NCI-H2227 (cell line): Measurements from ENCODE around the gene EIF5A2.
"Not testable (repeated sequence)": the region's sequence is repeated elsewhere in the genome, so short reads cannot be mapped to it uniquely, and the experiment has no call there.

Experiments used
- DNase-seq: peaks from one replicate; lab custom pipeline; 2025; ENCODE audit not compliant: unreplicated experiment; lab: John Stamatoyannopoulos, UW

The EIF5A2 gene

GRCh38 chr3:170908235-170909116 lies at the start of gene EIF5A2:
TSS of gene EIF5A2 (minus strand) at chr3:170908637. CDS start at chr3:170907806, 831 bp downstream.
- peak; percentile 99 for DNase-seq

DNA sequence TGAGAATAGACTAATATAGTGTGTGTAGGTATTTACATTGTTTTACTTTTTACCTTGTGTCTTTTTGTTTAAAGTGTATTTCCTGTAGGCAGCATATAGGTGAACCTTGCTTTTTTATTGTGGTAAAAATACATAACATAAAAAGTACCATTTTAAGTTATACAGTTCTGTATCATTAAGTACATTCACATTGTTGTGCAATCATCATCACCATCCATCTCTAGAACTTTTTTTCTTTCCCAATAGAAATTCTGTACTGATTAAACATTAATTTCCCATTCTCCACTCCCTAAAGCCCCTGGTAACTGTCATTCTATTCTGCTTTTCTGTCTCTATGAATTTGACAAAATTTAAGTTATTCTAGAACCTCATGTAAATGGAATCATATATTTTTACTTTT lies 48.2 kb upstream of the EIF5A2 start:
- DNase-seq, result no peak

GRCh38 chr3:170953736-170954135 lies 45.3 kb upstream of the EIF5A2 start:
- no peak for DNase-seq

- DNase-seq, result no peak
These were observed 44.8 kb upstream of the EIF5A2 start for GRCh38 chr3:170953229-170953628.

GRCh38 chr3:170949211-170949610 lies 40.8 kb upstream of the EIF5A2 start:
- no peak for DNase-seq

GRCh38 chr3:170947018-170947769 lies 38.8 kb upstream of the EIF5A2 start:
- no peak for DNase-seq

DNA sequence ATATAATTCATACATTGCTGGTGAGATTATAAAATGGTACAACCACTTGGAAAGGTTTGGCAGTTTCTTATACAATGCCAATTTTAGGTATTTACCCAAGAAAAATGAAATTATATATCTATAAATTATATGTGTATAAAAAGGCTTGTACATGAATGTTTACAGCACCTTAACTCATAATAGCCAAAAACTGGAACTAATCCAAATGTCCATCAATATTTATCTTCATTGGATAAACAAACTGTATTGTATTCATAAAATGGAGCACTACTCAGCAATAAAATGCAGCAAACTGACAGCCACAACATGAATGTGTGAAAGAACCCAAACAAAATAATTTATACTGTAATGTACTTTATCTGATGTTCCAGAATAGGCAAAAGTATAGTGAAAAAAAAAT lies 33.6 kb upstream of the EIF5A2 start:
- no peak for DNase-seq

- no peak for DNase-seq
These were observed 33.1 kb upstream of the EIF5A2 start for GRCh38 chr3:170941551-170941950.

DNA sequence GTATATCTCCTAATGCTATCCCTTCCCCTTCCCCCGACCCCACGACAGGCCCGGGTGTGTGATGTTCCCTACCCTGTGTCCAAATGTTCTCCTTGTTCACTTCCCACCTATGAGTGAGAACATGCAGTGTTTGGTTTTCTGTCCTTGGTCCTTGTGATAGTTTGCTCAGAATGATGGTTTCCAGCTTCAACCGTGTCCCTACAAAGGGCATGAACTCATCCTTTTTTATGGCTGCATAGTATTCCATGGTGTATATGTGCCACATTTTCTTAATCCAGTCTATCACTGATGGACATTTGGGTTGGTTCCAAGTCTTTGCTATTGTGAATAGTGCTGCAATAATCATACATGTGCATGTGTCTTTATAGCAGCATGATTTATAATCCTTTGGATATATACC lies 24.6 kb upstream of the EIF5A2 start:
- DNase-seq, result not testable (repeated sequence)

DNA sequence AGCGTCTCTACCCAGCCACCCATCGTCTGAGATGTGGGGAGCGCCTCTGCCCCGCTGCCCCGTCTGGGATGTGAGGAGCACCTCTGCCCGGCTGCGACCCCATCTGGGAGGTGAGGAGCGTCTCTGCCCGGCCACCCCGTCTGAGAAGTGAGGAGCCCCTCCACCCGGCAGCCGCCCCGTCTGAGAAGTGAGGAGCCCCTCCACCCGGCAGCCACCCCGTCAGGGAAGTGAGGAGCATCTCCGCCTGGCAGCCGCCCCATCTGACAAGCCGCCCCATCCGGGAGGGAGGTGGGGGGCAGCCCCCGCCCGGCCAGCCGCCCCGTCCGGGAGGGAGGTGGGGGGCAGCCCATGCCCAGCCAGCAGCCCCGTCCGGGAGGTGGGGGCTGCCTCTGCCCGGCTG lies 15.1 kb upstream of the EIF5A2 start:
- not testable (repeated sequence) for DNase-seq

DNA sequence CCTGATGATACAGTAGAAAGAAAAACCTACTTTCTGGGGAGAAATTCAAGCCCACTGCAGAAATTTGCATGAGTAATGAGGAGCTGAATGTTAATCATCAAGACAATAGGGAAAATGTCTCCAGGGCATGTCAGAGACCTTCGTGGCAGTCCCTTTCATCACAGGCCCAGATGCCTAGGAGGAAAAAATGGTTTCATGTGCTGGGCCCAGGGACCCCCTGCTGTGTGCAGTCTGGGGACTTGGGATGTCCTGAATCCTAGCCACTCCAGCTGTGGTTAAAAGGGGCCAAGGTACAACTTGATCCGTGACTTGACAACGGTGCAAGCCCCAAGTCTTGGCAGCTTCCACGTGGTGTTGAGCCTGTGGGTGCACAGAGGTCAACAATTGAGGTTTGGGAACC lies 10.3 kb upstream of the EIF5A2 start:
- DNase-seq, result no peak

GRCh38 chr3:170914690-170915089 lies 6.3 kb upstream of the EIF5A2 start:
- no peak for DNase-seq

DNA sequence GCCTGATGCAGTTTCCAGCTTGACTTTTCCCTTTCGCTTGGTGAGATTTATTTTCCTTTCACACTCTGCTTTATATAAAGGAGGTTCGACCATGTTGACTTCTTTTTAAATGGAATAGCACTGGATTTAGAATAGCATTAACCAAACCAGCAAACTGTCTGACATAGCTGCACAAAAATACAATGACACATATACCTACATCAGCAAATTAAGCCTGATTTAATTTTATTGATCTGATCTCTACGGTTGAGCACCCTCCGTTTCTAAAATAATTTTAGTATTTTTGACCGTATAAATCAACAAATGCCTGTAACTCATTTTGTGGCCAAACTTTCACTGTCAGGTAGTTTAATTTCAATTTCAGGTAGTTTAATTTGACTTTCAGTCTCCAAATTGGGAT lies 5.8 kb upstream of the EIF5A2 start:
- DNase-seq, result no peak

DNA sequence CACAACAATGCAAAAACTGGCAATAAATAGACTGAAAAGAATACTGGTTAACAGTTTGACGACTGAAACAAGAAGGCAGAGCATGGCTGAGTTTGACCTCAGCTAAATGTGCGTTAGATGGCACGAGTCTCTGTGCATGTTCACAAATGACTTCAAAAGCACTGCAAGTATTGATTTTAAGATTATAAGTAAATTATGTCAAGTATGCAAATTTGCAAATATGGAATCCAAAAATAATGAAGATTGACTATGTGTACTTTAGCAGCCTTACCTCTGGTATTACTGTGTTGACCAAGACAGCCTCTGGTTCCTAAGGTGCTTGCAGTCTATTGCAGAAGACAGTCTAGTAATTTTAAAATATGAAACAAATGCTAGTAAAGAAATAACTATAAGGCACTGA lies 2.6 kb upstream of the EIF5A2 start:
- no peak for DNase-seq

DNA sequence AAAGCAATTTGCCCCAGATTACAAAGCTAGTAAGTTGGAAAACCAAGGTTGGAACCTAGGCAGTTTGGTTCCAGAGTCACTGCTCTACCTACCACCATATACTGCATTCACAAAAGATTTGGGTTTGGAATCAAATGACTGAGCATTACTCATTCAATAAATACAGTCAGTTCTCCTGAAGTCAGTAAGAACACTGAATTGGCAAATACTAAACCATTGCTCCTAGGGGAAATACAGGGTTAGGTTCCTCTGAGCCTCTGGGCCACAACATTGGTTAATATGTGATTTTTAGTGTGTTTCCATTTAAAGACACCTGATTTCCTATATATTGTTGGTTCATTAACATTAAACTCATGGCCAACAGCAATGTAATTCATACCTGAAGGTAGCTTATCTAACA lies 2.1 kb upstream of the EIF5A2 start:
- DNase-seq, result no peak

DNA sequence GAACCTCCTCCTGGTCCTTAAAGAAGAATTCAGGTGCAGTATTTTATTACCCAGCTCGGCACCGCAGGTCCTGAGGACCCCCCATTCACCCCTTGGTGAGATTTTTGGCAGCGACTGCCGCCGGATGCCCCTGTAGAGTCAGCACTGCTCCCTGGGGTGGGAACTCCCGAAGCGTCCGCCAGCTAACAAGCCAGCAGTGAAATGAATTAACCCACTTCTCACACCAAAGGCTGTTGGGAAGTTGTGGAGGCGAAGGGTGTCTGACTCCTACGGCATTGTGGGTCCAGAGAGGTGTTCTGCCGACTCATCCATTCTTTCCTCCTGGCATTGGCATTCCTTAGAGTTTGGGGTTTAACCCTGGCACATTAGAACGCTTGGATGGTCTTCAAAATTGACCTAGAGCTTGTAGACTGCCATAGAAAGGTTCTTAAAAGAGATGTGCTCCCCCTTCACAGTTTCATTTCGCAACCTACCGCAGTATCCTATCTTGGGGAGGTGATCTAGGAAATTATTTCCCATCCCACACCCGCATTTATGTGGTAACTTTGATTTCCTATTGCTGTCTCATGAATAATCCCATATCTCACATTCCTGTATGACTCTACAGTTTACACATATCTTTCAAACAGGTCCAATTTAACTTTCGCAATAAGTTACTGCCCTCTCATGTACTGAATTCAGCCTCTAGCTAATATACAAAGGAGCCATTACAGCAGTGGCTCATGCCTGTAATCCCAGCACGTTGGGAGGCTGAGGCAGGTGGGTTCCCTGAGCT lies 879 bp upstream of the EIF5A2 start:
- DNase-seq, result peak; percentile 31

DNA sequence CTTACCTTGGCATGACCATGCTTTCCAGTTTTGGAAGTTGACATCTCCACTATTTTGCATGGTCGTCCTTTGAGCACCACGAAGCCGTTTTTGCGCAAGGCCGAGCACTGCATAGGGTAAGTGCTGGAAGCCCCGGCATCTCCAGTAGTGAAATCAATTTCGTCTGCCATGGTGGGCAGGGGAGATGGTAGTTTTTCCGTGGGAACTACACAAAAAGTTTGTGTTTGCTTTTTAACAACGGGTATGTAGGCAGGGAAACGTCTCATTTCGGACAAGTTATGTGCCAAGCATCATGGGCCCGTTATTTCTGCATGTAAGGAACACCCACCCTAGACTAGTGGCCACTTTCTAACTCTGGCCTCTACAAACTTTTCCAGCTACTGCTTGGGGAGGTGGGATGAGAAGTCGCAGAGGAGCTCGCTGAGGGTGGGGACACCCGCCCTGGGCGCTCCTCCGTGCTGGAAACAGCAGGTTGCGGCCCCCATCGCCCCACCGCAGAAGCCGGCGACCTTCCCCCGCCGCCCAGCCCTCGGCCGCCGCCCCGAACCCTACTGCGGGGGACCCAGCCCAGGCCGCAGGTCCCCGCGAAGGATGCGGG lies 701 bp downstream of the EIF5A2 start:
- peak; percentile 47 for DNase-seq

DNA sequence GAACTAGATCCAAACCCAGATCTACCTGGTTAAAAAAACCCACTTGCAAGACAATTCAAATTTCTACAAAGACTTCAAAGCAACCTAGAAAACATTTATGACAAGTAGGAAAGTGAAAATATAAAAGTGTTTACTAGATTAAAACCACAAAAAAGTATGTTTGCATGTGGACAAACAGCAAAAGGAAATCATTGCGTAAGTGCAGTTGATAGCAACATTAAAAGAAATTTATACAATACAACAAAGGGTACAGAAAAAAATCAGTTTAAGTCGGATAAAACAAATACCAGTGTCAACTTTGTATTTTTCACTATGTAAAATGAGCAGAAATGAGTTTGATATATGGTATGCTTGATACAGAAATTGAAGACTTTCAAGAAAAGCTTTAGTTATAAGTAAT lies 2.6 kb downstream of the EIF5A2 start:
- no peak for DNase-seq

DNA sequence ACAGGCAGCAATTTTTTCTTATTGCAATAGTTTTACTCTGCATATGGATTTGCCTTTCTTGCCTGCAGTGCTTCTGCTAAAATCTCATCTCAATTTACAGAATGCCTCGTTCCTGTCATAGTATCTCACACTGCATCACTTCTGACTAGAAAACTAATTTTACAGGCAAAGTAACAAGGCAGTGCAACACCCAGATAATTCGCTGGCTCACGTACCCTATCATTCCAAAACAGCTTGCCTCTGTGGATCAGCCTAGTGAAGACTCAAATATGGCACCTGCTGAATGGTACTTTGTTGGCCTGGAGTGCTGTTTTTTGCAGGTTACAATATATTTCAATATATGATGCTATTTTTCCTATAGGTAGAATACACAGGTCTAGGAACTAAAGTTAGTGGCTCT lies 5.3 kb downstream of the EIF5A2 start:
- DNase-seq, result no peak

DNA sequence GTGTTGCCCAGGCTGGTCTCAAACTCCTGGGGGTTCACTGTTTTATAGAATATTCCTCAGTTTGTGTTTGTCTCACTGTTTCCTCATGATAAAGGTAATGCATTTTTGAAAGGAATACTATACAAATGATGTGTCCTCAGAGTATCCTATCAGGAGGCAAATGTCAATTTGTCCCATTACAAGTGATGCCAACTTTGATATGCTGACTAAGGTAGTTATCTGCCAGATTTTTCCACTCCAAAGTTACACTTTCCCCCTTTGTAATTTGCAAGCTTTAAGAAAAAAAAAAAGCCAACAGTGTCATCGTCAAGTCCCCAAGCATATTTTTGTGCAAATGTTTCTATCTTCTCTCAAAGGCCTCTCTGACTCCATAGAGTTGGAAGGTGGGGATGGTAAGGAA lies 9.0 kb downstream of the EIF5A2 start:
- DNase-seq, result no peak

DNA sequence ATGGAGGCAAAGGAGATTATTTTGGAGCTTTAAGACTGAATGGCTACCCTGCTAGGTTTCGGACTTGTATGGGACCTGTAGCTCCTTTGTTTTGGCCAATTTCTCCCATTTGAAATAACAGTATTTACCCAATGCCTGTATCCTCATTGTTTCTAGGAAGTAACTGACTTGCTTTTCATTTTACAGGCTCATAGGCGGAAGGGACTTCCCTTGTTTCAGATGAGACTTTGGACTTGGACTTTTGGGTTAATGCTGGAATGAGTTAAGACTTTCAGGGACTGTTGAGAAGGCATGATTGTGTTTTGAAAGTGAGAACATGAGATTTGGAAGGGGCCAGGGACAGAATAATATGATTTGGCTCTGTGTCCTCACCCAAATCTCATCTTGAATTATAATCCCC lies 10.5 kb downstream of the EIF5A2 start:
- no peak for DNase-seq
